ENCODE measurements around the gene DNAJC13.

- TF ChIP-seq CTCF (IDR thresholded peaks at IDR 0.05; ENCODE audit: low read length), result no peak
- no peak for TF ChIP-seq EZH2 (optimal IDR thresholded peaks at IDR 0.05; ENCODE audit: low read depth, low read length)
These were observed 28.5 kb downstream of the DNAJC13 start for GRCh38 chr3:132445817-132446216.
